NAMALWA (cell line): ENCODE data around the gene NOX3.
A peak's percentile ranks its signal among the peaks of the same experiment; 100 is the strongest.
"Not testable (repeated sequence)": the region's sequence is repeated elsewhere in the genome, so short reads cannot be mapped to it uniquely, and the experiment has no call there.

Experiments
- DNase-seq: peaks from one replicate; pipeline ENCODE4 v3.0.0-alpha.2; 2015; ENCODE audit warnings: low spot score

Gene NOX3

DNA sequence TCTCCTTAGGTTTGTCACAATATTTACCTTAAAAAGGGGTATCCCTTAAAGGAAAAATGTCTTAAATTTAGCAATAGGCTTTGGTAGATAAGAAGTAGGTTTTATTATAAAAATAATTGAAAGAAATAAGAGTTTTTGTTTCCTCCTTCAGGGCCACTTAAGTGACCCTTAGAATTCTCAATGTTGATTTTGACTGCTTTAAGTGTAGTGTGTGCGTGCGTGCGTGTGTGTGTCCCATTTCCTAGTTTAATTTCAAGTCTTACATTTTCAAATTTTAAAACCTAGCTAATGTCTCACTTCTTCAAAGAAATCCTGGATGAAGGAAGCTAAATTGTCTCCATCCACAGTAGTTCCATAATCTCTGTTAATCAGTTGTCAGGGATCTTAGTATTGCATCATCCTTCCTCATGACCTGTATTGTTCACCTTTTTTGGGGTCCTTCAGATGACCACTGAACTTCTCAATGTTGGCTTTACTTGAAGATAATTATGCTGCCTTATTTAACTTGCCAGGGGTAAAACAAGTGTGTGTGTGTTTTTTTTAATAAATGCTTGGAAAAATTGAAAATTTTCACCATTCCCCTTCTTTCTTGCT is 90.7 kb downstream of the NOX3 start:
- no peak for DNase-seq

DNA sequence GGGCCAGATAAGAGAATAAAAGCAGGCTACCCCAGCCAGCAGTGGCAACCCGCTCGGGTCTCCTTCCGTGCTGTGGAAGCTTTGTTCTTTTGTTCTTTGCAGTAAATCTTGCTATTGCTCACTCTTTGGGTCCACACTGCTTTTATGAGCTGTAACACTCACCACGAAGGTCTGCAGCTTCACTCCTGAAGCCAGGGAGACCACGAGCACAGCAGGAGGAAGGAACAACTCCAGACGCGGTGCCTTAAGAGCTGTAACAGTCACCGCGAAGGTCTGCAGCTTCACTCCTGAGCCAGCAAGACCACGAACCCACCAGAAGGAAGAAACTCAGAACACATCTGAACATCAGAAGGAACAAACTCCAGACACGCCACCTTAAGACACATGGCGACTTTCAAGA is 91.6 kb downstream of the NOX3 start:
- not testable (repeated sequence) for DNase-seq

DNA sequence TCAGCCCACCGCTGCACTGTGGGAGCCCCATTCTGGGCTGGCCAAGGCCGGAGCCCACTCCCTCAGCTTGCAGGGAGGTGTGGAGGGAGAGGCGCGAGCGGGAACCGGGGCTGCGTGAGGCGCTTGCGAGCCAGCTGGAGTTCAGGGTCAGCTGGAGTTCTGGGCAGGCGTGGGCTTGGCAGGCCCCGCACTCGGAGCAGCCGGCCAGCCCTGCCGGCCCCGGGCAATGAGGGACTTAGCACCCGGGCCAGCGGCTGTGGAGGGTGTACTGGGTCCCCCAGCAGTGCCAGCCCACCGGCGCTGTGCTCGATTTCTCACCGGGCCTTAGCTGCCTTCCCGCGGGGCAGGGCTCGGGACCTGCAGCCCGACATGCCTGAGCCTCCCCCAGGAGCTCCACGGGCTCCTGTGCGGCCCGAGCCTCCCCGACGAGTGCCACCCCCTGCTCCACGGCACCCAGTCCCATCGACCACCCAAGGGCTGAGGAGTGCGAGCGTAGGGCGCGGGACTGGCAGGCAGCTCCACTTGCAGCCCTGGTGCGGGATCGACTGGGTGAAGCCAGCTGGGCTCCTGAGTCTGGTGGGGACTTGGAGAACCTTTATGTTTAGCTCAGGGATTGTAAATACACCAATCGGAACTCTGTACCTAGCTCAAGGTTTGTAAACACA is 92.5 kb downstream of the NOX3 start:
- not testable (repeated sequence) for DNase-seq

DNA sequence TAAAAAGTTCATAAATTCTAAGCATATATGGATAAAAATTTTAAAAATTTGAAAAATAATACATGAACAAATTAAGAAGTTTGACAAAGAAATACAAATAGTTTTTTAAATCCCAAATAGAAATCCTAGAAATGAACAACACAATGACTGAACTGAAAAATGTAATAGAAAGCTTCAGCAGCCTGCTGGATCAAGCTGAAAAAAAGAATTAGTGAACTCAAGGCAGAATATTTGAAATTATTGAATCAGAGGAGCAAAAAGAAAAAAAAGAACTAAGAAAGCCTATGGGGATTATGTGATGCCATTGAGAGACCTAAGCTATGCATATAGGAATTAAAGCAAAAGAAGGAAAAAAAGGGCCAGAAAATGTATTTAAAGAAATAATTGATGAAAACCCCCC is 101.5 kb downstream of the NOX3 start:
- no peak for DNase-seq

DNA sequence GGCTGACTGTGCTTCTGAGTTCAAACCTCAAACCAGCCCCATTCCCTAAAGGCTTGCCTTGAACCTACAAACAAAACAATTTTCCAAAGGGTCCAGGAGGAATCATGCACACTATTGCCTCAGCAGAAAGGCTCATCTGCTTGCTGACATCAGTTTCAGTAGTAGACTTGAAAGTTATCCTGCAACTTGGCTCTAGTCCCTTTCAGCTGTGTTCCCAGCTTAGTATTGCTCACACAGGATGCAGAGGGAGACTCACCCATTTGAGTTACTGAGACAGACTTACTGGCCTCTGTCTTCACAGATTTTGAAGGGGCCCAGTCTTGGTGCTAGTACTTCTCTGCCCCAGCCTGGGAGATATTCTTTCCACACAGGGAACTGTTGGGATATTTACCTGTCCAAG is 102.8 kb downstream of the NOX3 start:
- DNase-seq: no peak

DNA sequence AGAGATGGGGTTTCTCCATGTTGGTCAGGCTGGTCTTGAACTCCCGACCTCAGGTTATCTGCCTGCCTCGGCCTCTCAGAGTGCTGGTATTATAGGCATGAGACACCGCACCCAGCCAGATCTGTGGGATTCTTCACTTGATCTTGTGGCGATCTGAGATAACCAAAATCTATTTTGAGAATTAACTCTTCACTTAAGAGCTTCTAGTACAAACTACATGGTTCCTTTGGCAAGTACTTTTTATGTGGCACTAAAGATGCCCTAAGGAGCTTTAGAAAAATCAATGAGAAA is 103.6 kb downstream of the NOX3 start:
- no peak for DNase-seq

DNA sequence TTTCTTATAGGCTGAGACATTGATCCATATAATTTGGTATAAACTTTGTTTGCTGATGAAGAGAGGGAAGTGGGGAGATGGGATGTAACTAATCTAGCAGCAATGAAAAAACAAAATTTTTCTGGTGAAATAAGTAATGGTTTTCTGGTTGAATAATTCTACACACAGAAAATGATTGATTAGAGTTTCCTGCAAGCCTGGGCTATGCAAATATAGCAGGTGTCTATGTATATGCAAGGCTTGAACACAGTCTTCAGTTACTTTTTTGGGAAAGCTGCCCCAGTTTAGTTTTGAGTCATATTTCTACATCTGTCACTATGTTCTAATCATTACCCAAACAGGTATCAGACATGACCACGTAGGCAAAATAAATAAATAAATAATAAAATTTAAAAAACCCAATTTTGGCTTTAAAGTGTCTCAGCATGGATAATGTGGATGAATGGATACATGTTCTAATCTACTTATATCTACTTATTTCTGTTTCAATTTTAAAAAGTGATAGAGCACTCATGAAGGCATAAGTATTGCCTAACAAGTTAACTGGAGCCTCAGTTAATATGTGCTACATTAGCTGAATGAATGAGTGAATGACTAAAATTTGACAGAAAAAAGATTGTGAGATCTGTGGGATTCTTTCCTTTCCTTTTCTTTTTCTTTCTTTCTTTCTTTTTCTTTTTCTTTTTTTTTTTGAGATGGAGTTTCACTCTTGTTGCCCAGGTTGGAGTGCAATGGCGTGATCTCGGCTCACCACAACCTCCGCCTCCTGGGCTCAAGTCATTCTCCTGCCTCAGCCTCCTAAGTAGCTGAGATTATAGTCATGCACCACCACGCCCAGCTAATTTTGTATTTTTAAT is 104.1 kb downstream of the NOX3 start:
- DNase-seq: peak; percentile 84

DNA sequence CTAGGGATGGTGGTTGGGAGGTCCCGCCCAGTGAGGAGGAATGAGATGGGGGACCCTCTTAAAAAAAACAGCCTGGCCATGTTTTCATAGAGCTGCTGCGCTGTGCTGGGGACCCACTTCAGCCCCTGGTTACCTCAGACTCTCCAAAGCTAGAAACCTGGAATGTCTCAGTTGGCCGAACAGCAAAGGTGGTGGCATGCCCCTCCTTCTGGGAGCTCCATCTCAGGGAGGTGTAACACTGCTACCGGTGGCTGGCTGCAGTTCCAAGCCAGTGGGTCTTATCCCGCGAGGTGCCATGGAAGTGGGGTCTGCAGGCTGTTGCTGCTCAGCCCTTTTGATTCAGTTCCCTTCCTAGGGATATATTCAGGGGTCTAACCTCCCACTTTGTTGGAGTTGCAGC is 105.7 kb downstream of the NOX3 start:
- DNase-seq: no peak

DNA sequence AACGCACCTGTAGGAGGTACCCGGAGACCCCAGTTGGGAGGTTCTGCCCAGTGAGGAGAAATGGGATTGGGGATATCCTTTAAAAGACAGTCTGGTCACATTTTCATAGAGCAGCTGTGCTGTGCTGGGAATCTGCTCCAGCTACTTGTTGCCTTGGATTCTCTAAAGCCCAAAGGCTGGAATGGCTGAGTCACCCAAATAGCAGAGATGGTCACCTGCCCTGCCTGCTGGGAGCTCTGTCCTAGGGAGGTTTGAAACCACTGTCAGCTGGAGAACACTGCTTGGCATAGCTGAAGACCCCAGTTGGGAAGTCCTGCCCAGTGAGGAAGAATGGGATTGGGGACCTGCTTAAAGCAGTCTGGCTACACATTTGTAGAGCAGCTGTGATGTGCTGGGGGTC is 106.5 kb downstream of the NOX3 start:
- DNase-seq: no peak

DNA sequence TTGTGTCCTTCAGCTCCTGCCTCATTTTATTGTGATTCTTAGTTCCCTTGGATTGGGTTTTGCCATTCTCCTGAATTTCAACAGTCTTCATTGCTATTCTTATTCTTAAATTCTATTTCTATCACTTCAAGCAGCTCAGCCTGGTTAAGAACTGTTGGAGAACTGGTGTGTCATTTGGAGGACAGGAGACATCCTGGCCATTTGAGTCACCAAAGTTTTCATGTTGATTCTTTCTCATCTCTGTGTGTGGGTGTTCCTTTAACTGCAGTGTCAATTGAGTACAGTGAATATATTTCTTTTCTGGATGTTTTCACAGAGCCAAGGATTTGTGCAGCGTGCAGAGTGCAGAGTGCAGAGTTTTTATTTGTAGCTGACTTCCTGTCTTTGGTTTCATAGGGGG is 107.8 kb downstream of the NOX3 start:
- DNase-seq: no peak

DNA sequence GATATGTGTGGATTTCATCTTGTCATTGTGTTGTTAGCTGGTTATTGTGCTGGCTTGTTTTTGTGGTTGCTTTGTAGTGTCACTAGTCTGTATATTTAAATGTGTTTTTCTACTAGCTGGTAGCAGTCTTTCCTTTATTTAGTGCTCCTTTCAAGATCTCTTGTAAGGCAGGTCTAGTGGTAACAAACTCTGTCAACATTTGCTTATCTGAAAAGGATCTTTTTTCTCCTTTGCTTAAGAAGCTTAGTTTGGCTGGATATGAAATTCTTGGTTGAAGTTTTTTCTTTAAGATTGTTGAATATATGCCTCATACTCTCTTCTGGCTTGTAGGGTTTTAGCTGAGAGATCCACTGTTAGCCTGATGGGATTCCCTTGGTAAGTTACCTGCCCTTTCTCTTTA is 108.7 kb downstream of the NOX3 start:
- DNase-seq: no peak
